ENCODE results near the gene KIAA1549.

DNA sequence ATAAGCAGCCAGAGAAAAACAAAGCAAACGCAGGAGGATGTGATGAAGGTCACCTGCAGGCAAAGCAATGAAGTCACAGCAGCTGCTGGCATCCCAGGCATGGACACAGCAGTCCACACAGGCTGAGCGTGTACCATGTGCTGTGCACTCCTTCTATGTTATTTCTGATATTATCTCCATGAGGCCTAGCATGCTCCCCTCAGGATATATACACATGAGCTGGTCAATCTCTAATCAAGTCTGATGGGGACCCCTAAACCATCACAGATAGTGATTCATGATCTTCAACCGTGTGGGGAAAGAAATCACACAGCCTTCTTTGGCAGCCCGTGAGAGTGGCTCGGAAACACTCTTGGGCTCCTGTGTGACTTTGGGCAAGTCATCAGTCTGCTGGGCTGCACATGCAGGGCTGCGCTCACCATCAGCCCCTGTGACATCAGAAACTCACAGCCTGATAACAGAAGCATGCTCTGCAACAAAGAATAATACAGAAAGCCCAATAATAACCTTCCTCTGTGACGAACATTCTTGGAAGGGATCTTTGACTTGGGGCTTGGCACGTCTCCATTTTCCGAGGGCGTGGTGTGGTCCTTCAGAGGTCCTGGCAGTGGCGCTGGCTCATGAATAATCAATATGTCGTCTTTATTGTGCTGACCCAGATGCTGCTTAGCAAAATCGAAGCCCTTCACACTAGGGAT lies 100.2 kb downstream of the KIAA1549 start:
- TF ChIP-seq CEBPB (IDR thresholded peaks at IDR 0.05; ENCODE audit: borderline replicate concordance in 1 of 2, low read depth in 2 of 2, low read length in 2 of 2) (no peak), ZNF622 (IDR thresholded peaks at IDR 0.05) (no peak), TCF12 (IDR thresholded peaks at IDR 0.05; ENCODE audit: low read depth, low read length) (no peak), RAD21 (IDR thresholded peaks at IDR 0.05; ENCODE audit: insufficient read depth, low read depth, low read length) (no peak), TCF7 (IDR thresholded peaks at IDR 0.05; ENCODE audit: borderline replicate concordance) (no peak), SUZ12 (IDR thresholded peaks at IDR 0.05; ENCODE audit: unreplicated experiment) (no peak), POLR2A (IDR thresholded peaks at IDR 0.05; ENCODE audit: low read depth, low read length) (no peak), STAT1 (conservative IDR thresholded peaks at IDR 0.05) (no peak), FOXM1 (IDR thresholded peaks at IDR 0.05; ENCODE audit: low read depth, low read length) (no peak), ATF7 (IDR thresholded peaks at IDR 0.05; ENCODE audit: low read depth) (no peak), SIN3A (IDR thresholded peaks at IDR 0.05; ENCODE audit: low read depth, low read length) (no peak)
- TF ChIP-seq, protein P1, sequence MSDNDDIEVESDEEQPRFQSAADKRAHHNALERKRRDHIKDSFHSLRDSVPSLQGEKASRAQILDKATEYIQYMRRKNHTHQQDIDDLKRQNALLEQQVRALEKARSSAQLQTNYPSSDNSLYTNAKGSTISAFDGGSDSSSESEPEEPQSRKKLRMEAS (IDR thresholded peaks at IDR 0.05; ENCODE audit: low read depth, low read length), result no peak
- TF ChIP-seq, protein P2, sequence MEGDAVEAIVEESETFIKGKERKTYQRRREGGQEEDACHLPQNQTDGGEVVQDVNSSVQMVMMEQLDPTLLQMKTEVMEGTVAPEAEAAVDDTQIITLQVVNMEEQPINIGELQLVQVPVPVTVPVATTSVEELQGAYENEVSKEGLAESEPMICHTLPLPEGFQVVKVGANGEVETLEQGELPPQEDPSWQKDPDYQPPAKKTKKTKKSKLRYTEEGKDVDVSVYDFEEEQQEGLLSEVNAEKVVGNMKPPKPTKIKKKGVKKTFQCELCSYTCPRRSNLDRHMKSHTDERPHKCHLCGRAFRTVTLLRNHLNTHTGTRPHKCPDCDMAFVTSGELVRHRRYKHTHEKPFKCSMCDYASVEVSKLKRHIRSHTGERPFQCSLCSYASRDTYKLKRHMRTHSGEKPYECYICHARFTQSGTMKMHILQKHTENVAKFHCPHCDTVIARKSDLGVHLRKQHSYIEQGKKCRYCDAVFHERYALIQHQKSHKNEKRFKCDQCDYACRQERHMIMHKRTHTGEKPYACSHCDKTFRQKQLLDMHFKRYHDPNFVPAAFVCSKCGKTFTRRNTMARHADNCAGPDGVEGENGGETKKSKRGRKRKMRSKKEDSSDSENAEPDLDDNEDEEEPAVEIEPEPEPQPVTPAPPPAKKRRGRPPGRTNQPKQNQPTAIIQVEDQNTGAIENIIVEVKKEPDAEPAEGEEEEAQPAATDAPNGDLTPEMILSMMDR (IDR thresholded peaks at IDR 0.05 in 2 of 3, conservative IDR thresholded peaks at IDR 0.05 in 1 of 3; ENCODE audit: control insufficient read depth in 2 of 3, extremely low read depth in 1 of 3, insufficient read depth in 1 of 3, low read depth in 3 of 3, low read length in 3 of 3), result no peak
- TF ChIP-seq, protein P3, sequence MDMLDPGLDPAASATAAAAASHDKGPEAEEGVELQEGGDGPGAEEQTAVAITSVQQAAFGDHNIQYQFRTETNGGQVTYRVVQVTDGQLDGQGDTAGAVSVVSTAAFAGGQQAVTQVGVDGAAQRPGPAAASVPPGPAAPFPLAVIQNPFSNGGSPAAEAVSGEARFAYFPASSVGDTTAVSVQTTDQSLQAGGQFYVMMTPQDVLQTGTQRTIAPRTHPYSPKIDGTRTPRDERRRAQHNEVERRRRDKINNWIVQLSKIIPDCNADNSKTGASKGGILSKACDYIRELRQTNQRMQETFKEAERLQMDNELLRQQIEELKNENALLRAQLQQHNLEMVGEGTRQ (IDR thresholded peaks at IDR 0.05; ENCODE audit: borderline replicate concordance, low read depth, low read length), result no peak
